Astrocyte of the cerebellum (primary cell): ENCODE results near the gene METTL24.

Source experiments
- DNase-seq: peaks from one replicate; pipeline ENCODE4 v3.0.0-alpha.2; 2011; ENCODE audit warnings: low read depth
- H3K4me3 ChIP-seq: 2 replicates; pipeline ENCODE4 v1.5.1; 2011; ENCODE audit warnings: mild to moderate bottlenecking, low read depth, low read length, moderate library complexity
- CTCF ChIP-seq: IDR thresholded peaks from 2 replicates; pipeline ENCODE4 v1.5.1; 2012; ENCODE audit warnings: low read length, low read depth, moderate library complexity, mild to moderate bottlenecking; ENCODE audit errors: missing control alignments
- in situ Hi-C: cut with HindIII; loops from 2 replicates; pipeline ENCODE4 v1.10.0; 2017; ENCODE audit warnings: low sequenced_read_pairs

The METTL24 gene

GRCh38 chr6:110214338-110214737 is 143.8 kb downstream of the METTL24 start:
- DNase-seq: no peak
- no peak overlapping the region for H3K4me3 ChIP-seq
- no peak for TF ChIP-seq CTCF
- in situ Hi-C loops: no loop called here

- in situ Hi-C loops: no loop called here
- TF ChIP-seq CTCF: no peak
- no peak for DNase-seq
- no peak overlapping the region for H3K4me3 ChIP-seq
Measured at GRCh38 chr6:110211753-110212152, 146.4 kb downstream of the METTL24 start.

GRCh38 chr6:110207652-110208051 is 150.5 kb downstream of the METTL24 start:
- no peak for DNase-seq
- in situ Hi-C loops: no loop called here
- H3K4me3 ChIP-seq: no peak overlapping the region
- no peak for TF ChIP-seq CTCF

- H3K4me3 ChIP-seq: no peak overlapping the region
- no peak for DNase-seq
- no peak for TF ChIP-seq CTCF
- in situ Hi-C loops: no loop called here
Measured at GRCh38 chr6:110201151-110201884, 156.8 kb downstream of the METTL24 start.

- H3K4me3 ChIP-seq: no peak overlapping the region
- in situ Hi-C loops: no loop called here
- DNase-seq: no peak
- no peak for TF ChIP-seq CTCF
Measured at GRCh38 chr6:110198561-110198960, 159.6 kb downstream of the METTL24 start.

GRCh38 chr6:110196874-110197273 is 161.3 kb downstream of the METTL24 start:
- in situ Hi-C loops: no loop called here
- H3K4me3 ChIP-seq: no peak overlapping the region
- no peak for TF ChIP-seq CTCF
- no peak for DNase-seq
